MCF 10A (cell line): ENCODE results near the gene AK9. TPM values are rescaled to one million over a fixed set of nuclear protein-coding genes. Genes with fewer than 3 reads are reported as not detected.

ENCODE experiments used
- BruUV-seq: library from RNA; stranded (reverse); fragments of 400-500 nt; replicated peaks from 2 replicates; lab custom pipeline; 2021; lab: Mats Ljungman, UMichigan
- CTCF ChIA-PET: fragments of 300-600 bp; sonication (Branson Sonifier 250); formaldehyde crosslinking; extraction: SDS; loops from one replicate; lab custom pipeline; 2021; ENCODE audit warnings: antibody characterized with exemption, inconsistent platforms; lab: Yijun Ruan, JAX
- POLR2A ChIA-PET: fragments of 300-600, 350-650 bp; sonication (Branson Sonifier 250); formaldehyde crosslinking; extraction: SDS; loops from one replicate; lab custom pipeline; 2020; ENCODE audit warnings: antibody characterized with exemption, inconsistent platforms; lab: Yijun Ruan, JAX
- DNase-seq: peaks from one replicate; pipeline ENCODE4 v3.0.0-alpha.2; 2018; ENCODE audit not compliant: unreplicated experiment
- H3K27ac Mint-ChIP-seq: one replicate; pipeline ENCODE4 v1.8.0; 2022; ENCODE audit warnings: mild to moderate bottlenecking, low read depth, mixed read lengths; ENCODE audit not compliant: unreplicated experiment
- H3K27me3 Mint-ChIP-seq: one replicate; pipeline ENCODE4 v1.8.0; 2022; ENCODE audit warnings: mixed read lengths; ENCODE audit not compliant: insufficient read depth, unreplicated experiment
- H3K36me3 Mint-ChIP-seq: one replicate; pipeline ENCODE4 v1.8.0; 2022; ENCODE audit warnings: mild to moderate bottlenecking, moderate library complexity, mixed read lengths; ENCODE audit not compliant: insufficient read depth, unreplicated experiment
- H3K4me1 Mint-ChIP-seq: one replicate; pipeline ENCODE4 v1.8.0; 2022; ENCODE audit warnings: mixed read lengths; ENCODE audit not compliant: insufficient read depth, unreplicated experiment
- H3K4me3 Mint-ChIP-seq: one replicate; pipeline ENCODE4 v1.8.0; 2022; ENCODE audit warnings: mild to moderate bottlenecking, moderate library complexity, mixed read lengths; ENCODE audit not compliant: unreplicated experiment
- H3K9me3 Mint-ChIP-seq: one replicate; pipeline ENCODE4 v1.8.0; 2022; ENCODE audit warnings: mixed read lengths; ENCODE audit not compliant: unreplicated experiment
- CTCF ChIP-seq: fragments of 200-600 bp; IDR thresholded peaks from one replicate; pipeline ENCODE4 v1.8.0; 2022; ENCODE audit warnings: antibody characterized with exemption, mild to moderate bottlenecking; ENCODE audit not compliant: unreplicated experiment
- intact Hi-C: fragments of 100-400 bp; cut with micrococcal nuclease; formaldehyde crosslinking; loops from 2 replicates; pipeline ENCODE4 v1.14.1; 2022
- total RNA-seq: library from RNA; stranded (reverse); gene quantifications from 2 replicates; pipeline ENCODE4 v1.2.3, GENCODE V29; 2022

Gene AK9
- total RNA-seq, 1 experiment from 2014 or later, result 4.7 TPM

- POLR2A ChIA-PET, result interaction anchor here (1.0 to 2.9 kb wide), 3 partner anchors 13 to 65 kb away, joined by 3 to 11 read pairs (median 10); partner anchors contain the start of gene CD164
These were observed 243.0 kb downstream of the AK9 start for GRCh38 chr6:109447878-109448555.

GRCh38 chr6:109447087-109447486 is 243.9 kb downstream of the AK9 start:
- Mint-ChIP-seq H3K4me3 (no peak overlapping the region), H3K4me1 (no peaks in the 10 kb centered on the region), H3K27me3 (no peaks in the 10 kb centered on the region), H3K36me3 (peaks cover 34% of the 10 kb centered on the region), H3K9me3 (no peaks in the 10 kb centered on the region), H3K27ac (no peak overlapping the region)
- no TSS peak for BruUV-seq
- CTCF ChIA-PET, result interaction anchor here (0.7 to 0.8 kb wide), 4 partner anchors 12 to 260 kb away, joined by 3 read pairs; no protein-coding TSS in a partner anchor
- no peak for TF ChIP-seq CTCF
- intact Hi-C loops, result no loop called here
- POLR2A ChIA-PET, result interaction anchor here (0.9 to 1.9 kb wide), 3 partner anchors 9 to 352 kb away, joined by 5 to 10 read pairs (median 5); partner anchors contain the start of genes CEP57L1 and SESN1
- DNase-seq, result no peak

More at GRCh38 chr6:109447878-109448555, 243.0 kb downstream of the AK9 start:
- DNase-seq, result no peak
- H3K4me3 Mint-ChIP-seq, result no peak overlapping the region
- no peak for TF ChIP-seq CTCF
- H3K27ac Mint-ChIP-seq, result no peak overlapping the region
- H3K4me1 Mint-ChIP-seq, result no peaks in the 10 kb centered on the region
- peaks cover 34% of the 10 kb centered on the region for H3K36me3 Mint-ChIP-seq
- no peaks in the 10 kb centered on the region for H3K27me3 Mint-ChIP-seq
- H3K9me3 Mint-ChIP-seq, result no peaks in the 10 kb centered on the region
- intact Hi-C loops, result no loop called here
- CTCF ChIA-PET, result interaction anchor here (0.7 kb wide), 1 partner anchor 9 kb away, joined by 3 read pairs; no protein-coding TSS in a partner anchor
- BruUV-seq, result no TSS peak

DNA sequence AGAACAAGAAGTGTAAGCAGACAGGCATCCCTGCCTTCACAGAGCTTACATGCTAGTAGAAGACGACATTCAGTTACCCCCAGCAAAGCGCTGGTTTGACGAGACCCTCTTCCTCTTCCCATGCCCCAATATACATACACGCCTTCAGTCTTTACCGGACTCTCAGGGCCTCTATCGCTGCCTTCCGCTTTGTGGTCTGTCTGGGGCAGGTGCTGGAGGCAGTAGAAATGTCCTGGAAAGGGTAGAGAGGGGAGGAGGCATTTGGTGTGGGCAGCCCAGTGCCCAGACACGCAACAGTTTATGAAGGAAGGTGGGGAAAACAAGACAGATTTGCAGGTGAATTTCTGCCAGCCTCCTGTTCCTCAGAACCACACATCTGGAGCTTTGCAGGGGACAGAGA is 244.5 kb downstream of the AK9 start:
- no TSS peak for BruUV-seq
- Mint-ChIP-seq H3K27ac (no peak overlapping the region), H3K36me3 (peaks cover 34% of the 10 kb centered on the region), H3K4me3 (no peak overlapping the region), H3K4me1 (peaks cover 5% of the 10 kb centered on the region), H3K27me3 (no peaks in the 10 kb centered on the region), H3K9me3 (no peaks in the 10 kb centered on the region)
- no peak for TF ChIP-seq CTCF
- DNase-seq, result no peak
- CTCF ChIA-PET, result interaction anchor here (0.8 kb wide), 2 partner anchors 17 to 50 kb away, joined by 3 read pairs; no protein-coding TSS in a partner anchor
- intact Hi-C loops, result no loop called here
- POLR2A ChIA-PET, result interaction anchor here (0.9 to 9.4 kb wide), 4 partner anchors 9 to 352 kb away, joined by 5 to 93 read pairs (median 5); partner anchors contain the start of genes CD164, CEP57L1, MICAL1 and SESN1

GRCh38 chr6:109446072-109446471 is 244.9 kb downstream of the AK9 start:
- no TSS peak for BruUV-seq
- H3K27ac Mint-ChIP-seq, result no peak overlapping the region
- no peak for TF ChIP-seq CTCF
- ChIA-PET CTCF (no interaction called here), POLR2A (interaction anchor here (0.7 to 9.4 kb wide), 5 partner anchors 10 to 351 kb away, joined by 3 to 93 read pairs (median 5); partner anchors contain the start of genes CD164, CEP57L1, MICAL1 and SESN1)
- peaks cover 34% of the 10 kb centered on the region for H3K36me3 Mint-ChIP-seq
- H3K4me1 Mint-ChIP-seq, result peaks cover 8% of the 10 kb centered on the region
- H3K9me3 Mint-ChIP-seq, result no peaks in the 10 kb centered on the region
- no peak overlapping the region for H3K4me3 Mint-ChIP-seq
- intact Hi-C loops, result no loop called here
- no peak for DNase-seq
- H3K27me3 Mint-ChIP-seq, result no peaks in the 10 kb centered on the region
